Hepatocyte (in vitro differentiated cells): ENCODE data around the gene IL15RA. TPM values are rescaled to one million over a fixed set of nuclear protein-coding genes. Genes with fewer than 3 reads are reported as not detected.

Experiments
- DNase-seq: peaks from one replicate; pipeline ENCODE4 v3.0.0-alpha.2; 2016; ENCODE audit warnings: low spot score
- H2AFZ ChIP-seq: fragments of 200-600 bp; sonication (generic); 2 replicates; pipeline ENCODE4 v1.6.0; 2016; ENCODE audit warnings: antibody characterized with exemption, mild to moderate bottlenecking
- H3K27ac ChIP-seq: fragments of 200-600 bp; sonication (generic); 2 replicates; pipeline ENCODE4 v1.5.1; 2016; ENCODE audit warnings: mild to moderate bottlenecking
- H3K27me3 ChIP-seq: fragments of 200-600 bp; sonication (generic); 2 replicates; pipeline ENCODE4 v1.6.1; 2016
- H3K36me3 ChIP-seq: fragments of 200-600 bp; sonication (generic); replicated peaks from 2 replicates; pipeline ENCODE4 v1.5.1; 2016; ENCODE audit warnings: low read depth; ENCODE audit not compliant: insufficient read depth
- H3K4me1 ChIP-seq: fragments of 200-600 bp; sonication (generic); 2 replicates; pipeline ENCODE4 v1.5.1; 2016; ENCODE audit warnings: mild to moderate bottlenecking, moderate library complexity; ENCODE audit not compliant: insufficient read depth
- H3K4me2 ChIP-seq: fragments of 200-600 bp; sonication (generic); 2 replicates; pipeline ENCODE4 v1.6.0; 2016
- H3K4me3 ChIP-seq: fragments of 200-600 bp; sonication (generic); 2 replicates; pipeline ENCODE4 v1.5.1; 2016; ENCODE audit warnings: mild to moderate bottlenecking
- H3K79me2 ChIP-seq: fragments of 200-600 bp; sonication (generic); 2 replicates; pipeline ENCODE4 v1.6.0; 2017; ENCODE audit warnings: mild to moderate bottlenecking
- H3K9me2 ChIP-seq: fragments of 200-600 bp; sonication (generic); replicated peaks from 2 replicates; pipeline ENCODE4 v1.6.0; 2017; ENCODE audit warnings: mild to moderate bottlenecking; ENCODE audit not compliant: insufficient read depth
- H3K9me3 ChIP-seq: fragments of 200-600 bp; sonication (generic); 2 replicates; pipeline ENCODE4 v1.5.1; 2016; ENCODE audit warnings: low read depth, mild to moderate bottlenecking
- H4K20me1 ChIP-seq: fragments of 200-600 bp; sonication (generic); 2 replicates; pipeline ENCODE4 v1.6.0; 2016; ENCODE audit warnings: mild to moderate bottlenecking; ENCODE audit not compliant: insufficient read depth, poor library complexity, severe bottlenecking
- EZH2 ChIP-seq: fragments of 200-600 bp; sonication (generic); IDR thresholded peaks from 2 replicates; pipeline ENCODE4 v1.6.1; 2016; ENCODE audit warnings: antibody characterized with exemption, mild to moderate bottlenecking, borderline replicate concordance
- EZH2phosphoT487 ChIP-seq: fragments of 200-600 bp; sonication (generic); IDR thresholded peaks from one replicate; pipeline ENCODE4 v1.6.1; 2018; ENCODE audit warnings: antibody characterized with exemption, mild to moderate bottlenecking, low read depth, moderate library complexity; ENCODE audit not compliant: unreplicated experiment, severe bottlenecking
- WGBS: methylation state at CpG from one replicate; pipeline ENCODE4 v1.1.6; 2016; ENCODE audit warnings: low lambda C conversion rate; ENCODE audit errors: missing lambda C conversion rate; 5-methylcytosine and 5-hydroxymethylcytosine counted together
- polyA plus RNA-seq: library from polyadenylated mRNA; unstranded; fragments of >200 nt; fragmentation: Nextera tagmentation; extraction: Ambion mirVana; gene quantifications from 2 replicates; pipeline ENCODE4 v1.2.1, GENCODE V29; 2016
- total RNA-seq: library from RNA; depleted of rRNA; stranded (reverse); fragments of >200 nt; gene quantifications from 2 replicates; pipeline ENCODE4 v1.2.3, GENCODE V29; 2014
- TF ChIP-seq, protein P1 (sequence below): fragments of 200-600 bp; sonication (generic); IDR thresholded peaks from 2 replicates; pipeline ENCODE4 v1.5.1; 2016; ENCODE audit warnings: antibody characterized with exemption, mild to moderate bottlenecking; ENCODE audit not compliant: poor library complexity

IL15RA gene
- total and polyA plus RNA-seq, 2 experiments from 2014 or later = 2.4 to 3.8 TPM

DNA sequence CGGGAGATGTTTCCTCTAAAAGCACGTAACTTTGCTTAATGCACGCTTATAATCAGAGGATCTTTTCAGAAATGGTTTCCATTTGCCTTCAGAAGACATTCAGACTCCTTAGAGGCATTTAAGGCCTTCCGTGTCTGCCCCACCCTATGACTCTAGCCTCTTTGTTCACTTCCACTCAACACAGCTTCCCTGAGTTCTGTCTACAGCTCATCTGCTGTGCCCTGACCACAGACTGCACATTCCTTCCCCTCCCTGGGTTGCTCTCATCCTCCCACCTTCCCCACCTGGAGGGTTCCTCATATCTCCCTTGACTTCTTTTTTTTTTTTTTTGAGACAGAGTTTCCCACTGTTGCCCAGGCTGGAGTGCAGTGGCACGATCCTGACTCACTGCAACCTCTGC lies 70.7 kb downstream of the IL15RA start:
- no peaks in the 10 kb centered on the region for H3K9me3 ChIP-seq
- peaks cover 33% of the 10 kb centered on the region for H3K79me2 ChIP-seq
- WGBS = 79% methylated on average over 5 of the region's 5 CpGs
- TF ChIP-seq EZH2phosphoT487 (no peak), EZH2 (no peak)
- TF ChIP-seq, protein P1, sequence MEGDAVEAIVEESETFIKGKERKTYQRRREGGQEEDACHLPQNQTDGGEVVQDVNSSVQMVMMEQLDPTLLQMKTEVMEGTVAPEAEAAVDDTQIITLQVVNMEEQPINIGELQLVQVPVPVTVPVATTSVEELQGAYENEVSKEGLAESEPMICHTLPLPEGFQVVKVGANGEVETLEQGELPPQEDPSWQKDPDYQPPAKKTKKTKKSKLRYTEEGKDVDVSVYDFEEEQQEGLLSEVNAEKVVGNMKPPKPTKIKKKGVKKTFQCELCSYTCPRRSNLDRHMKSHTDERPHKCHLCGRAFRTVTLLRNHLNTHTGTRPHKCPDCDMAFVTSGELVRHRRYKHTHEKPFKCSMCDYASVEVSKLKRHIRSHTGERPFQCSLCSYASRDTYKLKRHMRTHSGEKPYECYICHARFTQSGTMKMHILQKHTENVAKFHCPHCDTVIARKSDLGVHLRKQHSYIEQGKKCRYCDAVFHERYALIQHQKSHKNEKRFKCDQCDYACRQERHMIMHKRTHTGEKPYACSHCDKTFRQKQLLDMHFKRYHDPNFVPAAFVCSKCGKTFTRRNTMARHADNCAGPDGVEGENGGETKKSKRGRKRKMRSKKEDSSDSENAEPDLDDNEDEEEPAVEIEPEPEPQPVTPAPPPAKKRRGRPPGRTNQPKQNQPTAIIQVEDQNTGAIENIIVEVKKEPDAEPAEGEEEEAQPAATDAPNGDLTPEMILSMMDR = no peak
- no peaks in the 10 kb centered on the region for H3K9me2 ChIP-seq
- H3K27me3 ChIP-seq = no peaks in the 10 kb centered on the region
- no peaks in the 10 kb centered on the region for H3K4me1 ChIP-seq
- no peaks in the 10 kb centered on the region for H4K20me1 ChIP-seq
- H3K27ac ChIP-seq = no peak overlapping the region
- no peak for DNase-seq
- no peak overlapping the region for H3K4me3 ChIP-seq
- H3K4me2 ChIP-seq = no peak overlapping the region
- H2AFZ ChIP-seq = no peak overlapping the region
- H3K36me3 ChIP-seq = no peaks in the 10 kb centered on the region

DNA sequence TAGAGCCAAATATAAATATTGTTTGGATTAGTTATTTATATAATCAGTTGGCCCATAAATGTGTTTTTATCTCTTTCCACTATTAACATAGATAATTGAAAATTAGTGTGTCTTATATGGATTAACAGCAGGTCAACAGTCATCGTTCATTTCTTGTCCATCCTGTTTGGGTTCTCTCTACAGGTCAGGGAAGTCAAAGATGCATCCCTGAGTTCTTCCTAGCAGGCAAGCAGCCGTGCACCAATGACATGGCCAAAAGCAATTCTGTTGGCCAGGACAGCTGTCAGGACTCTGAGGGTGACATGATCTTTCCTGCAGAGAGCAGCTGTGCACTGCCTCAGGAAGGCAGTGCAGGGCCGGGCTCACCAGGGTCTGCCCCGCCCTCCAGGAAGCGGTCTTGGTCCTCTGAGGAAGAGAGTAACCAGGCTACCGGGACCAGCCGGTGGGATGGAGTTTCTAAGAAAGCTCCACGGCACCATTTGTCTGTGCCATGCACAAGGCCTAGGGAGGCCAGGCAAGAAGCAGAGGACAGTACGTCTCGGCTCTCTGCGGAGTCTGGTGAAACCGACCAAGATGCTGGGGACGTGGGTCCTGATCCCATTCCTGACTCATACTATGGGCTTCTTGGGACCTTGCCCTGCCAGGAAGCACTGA lies 71.4 kb downstream of the IL15RA start:
- Histone ChIP-seq H2AFZ (no peak overlapping the region), H3K9me3 (no peaks in the 10 kb centered on the region), H3K27me3 (no peaks in the 10 kb centered on the region), H3K4me3 (no peak overlapping the region), H4K20me1 (no peaks in the 10 kb centered on the region), H3K79me2 (peaks cover 36% of the 10 kb centered on the region), H3K36me3 (no peaks in the 10 kb centered on the region), H3K4me2 (no peak overlapping the region), H3K4me1 (no peaks in the 10 kb centered on the region), H3K27ac (no peak overlapping the region), H3K9me2 (no peaks in the 10 kb centered on the region)
- DNase-seq = no peak
- no peak for TF ChIP-seq EZH2phosphoT487
- TF ChIP-seq, protein P1 = no peak
- TF ChIP-seq EZH2 = no peak
- 92% methylated on average over 13 of the region's 13 CpGs for WGBS

DNA sequence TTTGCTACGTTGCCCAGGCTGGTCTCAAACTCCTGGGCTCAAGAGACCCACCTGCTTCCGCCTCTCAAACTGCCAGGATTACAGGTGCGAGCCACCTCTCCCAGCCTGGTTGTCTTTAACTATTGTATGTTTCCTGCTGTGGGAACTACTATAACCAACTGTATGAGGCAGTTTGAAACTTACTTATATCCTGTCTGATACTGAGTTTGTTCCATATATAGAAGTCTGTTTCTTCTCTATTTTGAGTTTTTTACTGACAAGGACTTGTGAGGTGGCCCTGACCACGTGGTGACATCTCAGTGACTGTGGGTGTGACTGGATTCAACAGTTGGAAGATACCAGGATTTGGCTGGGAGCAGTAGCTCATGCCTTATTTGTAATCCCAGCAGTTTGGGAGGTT lies 73.1 kb downstream of the IL15RA start:
- DNase-seq = no peak
- Histone ChIP-seq H3K4me2 (no peak overlapping the region), H3K79me2 (peaks cover 52% of the 10 kb centered on the region), H3K27ac (no peak overlapping the region), H3K36me3 (no peaks in the 10 kb centered on the region), H3K27me3 (no peaks in the 10 kb centered on the region), H3K4me3 (no peak overlapping the region), H3K9me3 (no peaks in the 10 kb centered on the region), H4K20me1 (no peaks in the 10 kb centered on the region), H2AFZ (no peak overlapping the region), H3K9me2 (no peaks in the 10 kb centered on the region), H3K4me1 (no peaks in the 10 kb centered on the region)
- WGBS = 72% methylated on average over 4 of the region's 4 CpGs
- TF ChIP-seq EZH2phosphoT487 = no peak
- TF ChIP-seq, protein P1 = no peak
- TF ChIP-seq EZH2 = no peak
